Liver (tissue), 9 donors: ENCODE data around the gene MAP3K13. TPM values are rescaled to one million over a fixed set of nuclear protein-coding genes. Genes with fewer than 3 reads are reported as not detected.

ENCODE experiments used
- DNase-seq: peaks from one replicate; pipeline ENCODE4 v3.0.0-alpha.2; 2017; ENCODE audit warnings: low spot score
- H3K27ac ChIP-seq, 2 donors: one replicate each; pipeline ENCODE4 v1.7.0; 2013; ENCODE audit warnings: inconsistent platforms in 2 of 2, low read length in 2 of 2, control low read depth in 1 of 2, low read depth in 1 of 2, mild to moderate bottlenecking in 1 of 2
- H3K27me3 ChIP-seq, 4 donors: one replicate each; pipeline versions ENCODE4 v1.6.1 to v1.7.0; 2013; ENCODE audit warnings: low read length in 3 of 4, inconsistent platforms in 1 of 4, mild to moderate bottlenecking in 1 of 4, moderate library complexity in 1 of 4; ENCODE audit not compliant: control insufficient read depth in 4 of 4, insufficient read depth in 4 of 4
- H3K36me3 ChIP-seq, 4 donors: one replicate each; pipeline versions ENCODE4 v1.6.1 to v1.7.0; 2013; ENCODE audit warnings: low read length in 3 of 4, mild to moderate bottlenecking in 3 of 4, low read depth in 1 of 4, moderate library complexity in 1 of 4; ENCODE audit not compliant: control insufficient read depth in 4 of 4, insufficient read depth in 3 of 4
- H3K4me1 ChIP-seq, 4 donors: one replicate each; pipeline versions ENCODE4 v1.6.1 to v1.7.0; 2013; ENCODE audit warnings: low read length in 3 of 4, mild to moderate bottlenecking in 3 of 4, moderate library complexity in 1 of 4; ENCODE audit not compliant: control insufficient read depth in 4 of 4, insufficient read depth in 4 of 4
- H3K4me3 ChIP-seq, 3 donors: one replicate each; pipeline versions ENCODE4 v1.6.1 to v1.7.0; 2013; ENCODE audit warnings: low read length in 3 of 3, control low read depth in 1 of 3, low read depth in 1 of 3, mild to moderate bottlenecking in 1 of 3
- H3K9ac ChIP-seq, 2 donors: one replicate each; pipeline ENCODE4 v1.7.0; 2013; ENCODE audit warnings: low read length in 2 of 2, mild to moderate bottlenecking in 2 of 2, moderate library complexity in 2 of 2, control low read depth in 1 of 2, low read depth in 1 of 2
- H3K9me3 ChIP-seq, 4 donors: one replicate each; pipeline versions ENCODE4 v1.6.1 to v1.7.0; 2013; ENCODE audit warnings: low read length in 3 of 4; ENCODE audit not compliant: control insufficient read depth in 4 of 4
- ATF3 ChIP-seq: IDR thresholded peaks from 2 replicates; pipeline ENCODE4 v1.6.1; 2016; ENCODE audit warnings: antibody characterized with exemption
- CTCF ChIP-seq: fragments of 150-350 bp; IDR thresholded peaks from 2 replicates; pipeline ENCODE4 v1.5.1; 2017; ENCODE audit warnings: improper control_type of control experiment, low read depth, low read length; ENCODE audit not compliant: missing input control
- EGR1 ChIP-seq, 2 donors: IDR thresholded peaks; 2 replicates each; pipeline ENCODE4 v1.6.1; 2016 to 2018; ENCODE audit warnings: antibody characterized with exemption in 2 of 2, low read depth in 2 of 2
- FOXA2 ChIP-seq: IDR thresholded peaks from 2 replicates; pipeline ENCODE4 v1.6.1; 2016; ENCODE audit warnings: antibody characterized with exemption
- GABPA ChIP-seq, 2 donors: IDR thresholded peaks in 1 of 2; conservative IDR thresholded peaks in 1 of 2; 2 replicates each; pipeline ENCODE4 v1.6.1; 2016; ENCODE audit warnings: antibody characterized with exemption in 2 of 2, mild to moderate bottlenecking in 1 of 2, moderate library complexity in 1 of 2
- HNF4A ChIP-seq, 2 donors: conservative IDR thresholded peaks; 2 replicates each; pipeline ENCODE4 v1.6.1; 2016; ENCODE audit warnings: antibody characterized with exemption in 2 of 2, mild to moderate bottlenecking in 2 of 2
- HNF4G ChIP-seq: IDR thresholded peaks from 2 replicates; pipeline ENCODE4 v1.6.1; 2016; ENCODE audit warnings: antibody characterized with exemption
- NR2F2 ChIP-seq: IDR thresholded peaks from 2 replicates; pipeline ENCODE4 v1.6.1; 2016; ENCODE audit warnings: antibody characterized with exemption
- RAD21 ChIP-seq, 2 donors: IDR thresholded peaks; 2 replicates each; pipeline ENCODE4 v1.6.1; 2016; ENCODE audit warnings: antibody characterized with exemption in 2 of 2, mild to moderate bottlenecking in 2 of 2
- REST ChIP-seq: IDR thresholded peaks from 2 replicates; pipeline ENCODE4 v1.6.1; 2016; ENCODE audit warnings: antibody characterized with exemption, mild to moderate bottlenecking
- YY1 ChIP-seq: IDR thresholded peaks from 2 replicates; pipeline ENCODE4 v1.6.1; 2016; ENCODE audit warnings: antibody characterized with exemption, mild to moderate bottlenecking
- WGBS: extraction: QIAGEN DNeasy Blood & Tissue Kit; methylation state at CpG from one replicate; pipeline ENCODE4 v1.1.7; 2013; 5-methylcytosine and 5-hydroxymethylcytosine counted together
- polyA plus RNA-seq, 2 donors: library from polyadenylated mRNA; stranded (reverse) in 1 of 2; unstranded in 1 of 2; fragments of 200-250 nt in 1 of 2; fragments of >200 nt in 1 of 2; fragmentation: Nextera tagmentation in 1 of 2; extraction: Ambion mirVana in 1 of 2; gene quantifications; one replicate each; pipeline versions ENCODE4 v1.2.1 to v1.2.3, GENCODE V29; 2013 to 2015
- total RNA-seq, 2 donors: library from RNA; depleted of rRNA; stranded (reverse); fragments of >200 nt; gene quantifications; one replicate each; pipeline ENCODE4 v1.2.3, GENCODE V29; 2014
- donor health status: healthy.
- donor health status: healthy.
- donor health status: healthy.
- donor health status: healthy.
- donor health status: healthy.

The MAP3K13 gene
- total and polyA plus RNA-seq, 4 donors = 11.3 to 38.1 (median 26.5) TPM

GRCh38 chr3:185527364-185527763, 164.4 kb downstream of the MAP3K13 start:
- no peaks in the 10 kb centered on the region for H3K36me3 ChIP-seq
- no peak for TF ChIP-seq HNF4G
- no peaks in the 10 kb centered on the region for H3K27me3 ChIP-seq
- no peak overlapping the region for H3K4me3 ChIP-seq
- no peaks in the 10 kb centered on the region for H3K9me3 ChIP-seq
- WGBS = 88% methylated on average over 9 of the region's 9 CpGs
- DNase-seq = no peak
- H3K9ac ChIP-seq = no peak overlapping the region
- no peak overlapping the region for H3K27ac ChIP-seq
- H3K4me1 ChIP-seq = no peaks in the 10 kb centered on the region

GRCh38 chr3:185528532-185528931, 165.6 kb downstream of the MAP3K13 start:
- TF ChIP-seq EGR1 (IDR thresholded peaks at IDR 0.05; ENCODE audit: low read depth in 2 of 2) (no peak), REST (no peak), ATF3 (no peak), CTCF (no peak)
- no peak overlapping the region for H3K9ac ChIP-seq
- H3K27me3 ChIP-seq = no peaks in the 10 kb centered on the region
- DNase-seq = no peak
- no peaks in the 10 kb centered on the region for H3K4me1 ChIP-seq
- H3K27ac ChIP-seq = no peak overlapping the region
- no peak overlapping the region for H3K4me3 ChIP-seq
- H3K9me3 ChIP-seq = no peaks in the 10 kb centered on the region
- no peaks in the 10 kb centered on the region for H3K36me3 ChIP-seq
- 87% methylated on average over 6 of the region's 6 CpGs for WGBS

GRCh38 chr3:185530856-185531255, 167.9 kb downstream of the MAP3K13 start:
- TF ChIP-seq HNF4A (conservative IDR thresholded peaks at IDR 0.05) (no peak), NR2F2 (no peak), YY1 (no peak), GABPA (IDR thresholded peaks at IDR 0.05 in 1 of 2, conservative IDR thresholded peaks at IDR 0.05 in 1 of 2) (no peak), RAD21 (IDR thresholded peaks at IDR 0.05) (no peak), REST (no peak), FOXA2 (no peak)
- no peaks in the 10 kb centered on the region for H3K9me3 ChIP-seq
- H3K9ac ChIP-seq = no peak overlapping the region
- 64% methylated on average over 5 of the region's 5 CpGs for WGBS
- DNase-seq = no peak
- no peak overlapping the region for H3K27ac ChIP-seq
- H3K27me3 ChIP-seq = no peaks in the 10 kb centered on the region
- H3K4me3 ChIP-seq = no peak overlapping the region
- H3K36me3 ChIP-seq = no peaks in the 10 kb centered on the region
- H3K4me1 ChIP-seq = no peaks in the 10 kb centered on the region
